Lung (tissue), 13 donors: ENCODE results near the gene NKRF. TPM values are rescaled to one million over a fixed set of nuclear protein-coding genes. Genes with fewer than 3 reads are reported as not detected.
A peak's percentile ranks its signal among the peaks of the same experiment; 100 is the strongest.

Experiments used
- ATAC-seq: fragments of 200-7000 bp; cut with Tn5 transposase; one replicate; pipeline ENCODE4 v1.9.1; 2020; ENCODE audit warnings: moderate number of reproducible peaks; ENCODE audit not compliant: insufficient read depth, low FRiP score
- DNase-seq, 3 donors: peaks; one replicate each; pipeline ENCODE4 v3.0.0-alpha.2; 2013 to 2017
- H3K27ac ChIP-seq, 2 donors: one replicate each; pipeline ENCODE4 v1.5.1; 2013; ENCODE audit warnings: mild to moderate bottlenecking in 2 of 2, moderate library complexity in 2 of 2, control low read depth in 1 of 2, inconsistent platforms in 1 of 2, low read depth in 1 of 2, low read length in 1 of 2
- H3K27me3 ChIP-seq, 3 donors: one replicate each; pipeline ENCODE4 v1.5.1; 2013; ENCODE audit warnings: low read length in 2 of 3; ENCODE audit not compliant: control insufficient read depth in 3 of 3, insufficient read depth in 3 of 3
- H3K36me3 ChIP-seq, 4 donors: one replicate each; pipeline ENCODE4 v1.5.1; 2013; ENCODE audit warnings: low read length in 4 of 4, mild to moderate bottlenecking in 1 of 4, moderate library complexity in 1 of 4; ENCODE audit not compliant: control insufficient read depth in 4 of 4, insufficient read depth in 4 of 4
- H3K4me1 ChIP-seq, 5 donors: one replicate each; pipeline ENCODE4 v1.5.1; 2013; ENCODE audit warnings: low read length in 5 of 5, mild to moderate bottlenecking in 2 of 5, moderate library complexity in 1 of 5; ENCODE audit not compliant: control insufficient read depth in 5 of 5, insufficient read depth in 5 of 5
- H3K4me3 ChIP-seq: one replicate; pipeline ENCODE4 v1.5.1; 2013; ENCODE audit warnings: mild to moderate bottlenecking, control low read depth, moderate library complexity
- H3K9ac ChIP-seq, 2 donors: one replicate each; pipeline ENCODE4 v1.5.1; 2013; ENCODE audit warnings: low read length in 2 of 2, control low read depth in 1 of 2; ENCODE audit not compliant: insufficient read depth in 1 of 2
- H3K9me3 ChIP-seq, 4 donors: one replicate each; pipeline ENCODE4 v1.5.1; 2013; ENCODE audit warnings: low read length in 3 of 4, mild to moderate bottlenecking in 1 of 4, moderate library complexity in 1 of 4; ENCODE audit not compliant: control insufficient read depth in 4 of 4, insufficient read depth in 3 of 4
- WGBS, 2 donors: extraction: QIAGEN DNeasy Blood & Tissue Kit; methylation state at CpG; one replicate each; pipeline ENCODE4 v1.1.7; 2013; 5-methylcytosine and 5-hydroxymethylcytosine counted together
- polyA plus RNA-seq, 2 donors: library from polyadenylated mRNA; stranded (reverse); fragments of 200-250 nt; gene quantifications; one replicate each; pipeline ENCODE4 v1.2.1, GENCODE V29; 2013
- small RNA-seq: library from RNA; depleted of rRNA; stranded (forward); fragments of <200 nt; gene quantifications from one replicate; pipeline ENCODE3, GENCODE V24; 2014; ENCODE audit warnings: low replicate concordance
- total RNA-seq, 2 donors: library from RNA; depleted of rRNA in 1 of 2; stranded (reverse); fragments of >200 nt in 1 of 2; gene quantifications; one replicate each; pipeline ENCODE4 v1.2.1, GENCODE V29; 2014 to 2021
- TF ChIP-seq, protein P1 (sequence below): IDR thresholded peaks from 2 replicates; pipeline ENCODE4 v1.5.1; 2012; ENCODE audit warnings: mild to moderate bottlenecking; ENCODE audit errors: control extremely low read depth, extremely low read depth
- donor health status: control.
- donor health status: control.
- donor health status: Bipolar disorder and iron deficiency.
- donor health status: healthy.
- donor health status: DM: yes; HTN: yes; CAD: no.

The NKRF gene
- total and polyA plus RNA-seq, 4 donors, result 4.1 to 9.6 (median 6.5) TPM

DNA sequence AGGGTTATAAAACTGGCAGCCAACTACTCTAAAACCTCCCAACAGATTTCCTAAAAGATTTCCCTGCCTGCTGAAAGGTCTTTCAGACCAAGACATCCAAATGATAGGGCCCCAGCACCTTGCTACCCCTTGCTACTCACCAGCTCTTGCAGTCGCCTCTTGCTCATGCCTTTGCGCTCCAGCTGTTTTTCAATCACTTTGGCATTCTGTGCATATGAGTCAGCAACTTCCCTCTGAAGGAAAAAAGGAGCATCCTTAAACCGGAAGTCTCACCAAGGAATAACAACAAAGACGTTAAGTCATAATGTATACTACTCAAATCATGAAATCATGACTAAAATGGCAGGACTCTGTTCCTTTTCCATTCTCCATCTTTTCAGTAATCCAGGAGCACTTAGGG, 65.0 kb downstream of the NKRF start:
- no peaks in the 10 kb centered on the region for H3K9me3 ChIP-seq
- peaks cover 0 to 7% (median 4%) of the 10 kb centered on the region in 4 donors for H3K36me3 ChIP-seq
- 74 to 85% methylated on average over 4 of the region's 4 CpGs for WGBS, 2 donors
- ATAC-seq (no peak), DNase-seq (no peak)
- TF ChIP-seq, protein P1, sequence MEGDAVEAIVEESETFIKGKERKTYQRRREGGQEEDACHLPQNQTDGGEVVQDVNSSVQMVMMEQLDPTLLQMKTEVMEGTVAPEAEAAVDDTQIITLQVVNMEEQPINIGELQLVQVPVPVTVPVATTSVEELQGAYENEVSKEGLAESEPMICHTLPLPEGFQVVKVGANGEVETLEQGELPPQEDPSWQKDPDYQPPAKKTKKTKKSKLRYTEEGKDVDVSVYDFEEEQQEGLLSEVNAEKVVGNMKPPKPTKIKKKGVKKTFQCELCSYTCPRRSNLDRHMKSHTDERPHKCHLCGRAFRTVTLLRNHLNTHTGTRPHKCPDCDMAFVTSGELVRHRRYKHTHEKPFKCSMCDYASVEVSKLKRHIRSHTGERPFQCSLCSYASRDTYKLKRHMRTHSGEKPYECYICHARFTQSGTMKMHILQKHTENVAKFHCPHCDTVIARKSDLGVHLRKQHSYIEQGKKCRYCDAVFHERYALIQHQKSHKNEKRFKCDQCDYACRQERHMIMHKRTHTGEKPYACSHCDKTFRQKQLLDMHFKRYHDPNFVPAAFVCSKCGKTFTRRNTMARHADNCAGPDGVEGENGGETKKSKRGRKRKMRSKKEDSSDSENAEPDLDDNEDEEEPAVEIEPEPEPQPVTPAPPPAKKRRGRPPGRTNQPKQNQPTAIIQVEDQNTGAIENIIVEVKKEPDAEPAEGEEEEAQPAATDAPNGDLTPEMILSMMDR, result no peak
- H3K4me1 ChIP-seq, result no peaks in the 10 kb centered on the region
- no peak overlapping the region for H3K27ac ChIP-seq
- H3K27me3 ChIP-seq, result no peaks in the 10 kb centered on the region
- no peak overlapping the region for H3K4me3 ChIP-seq
- H3K9ac ChIP-seq, result no peak overlapping the region

DNA sequence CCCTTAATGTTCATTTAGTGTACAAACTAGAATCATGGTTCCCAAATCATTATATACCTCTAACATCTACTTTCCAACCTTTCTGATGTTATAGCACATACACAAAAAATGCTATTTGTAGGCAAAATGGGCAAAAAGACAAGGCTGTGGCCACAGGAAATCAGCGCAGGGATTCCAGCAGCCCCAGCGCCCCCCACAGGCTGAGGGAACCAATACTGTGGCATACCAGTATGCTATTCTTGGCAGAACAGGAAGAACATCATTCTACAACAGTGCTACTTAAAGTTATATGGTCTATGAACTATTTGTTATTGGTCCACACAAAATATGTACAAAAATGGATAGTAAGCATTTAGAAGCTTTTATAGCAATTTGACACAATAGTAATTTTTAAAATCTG, 66.4 kb downstream of the NKRF start:
- no peak for ATAC-seq
- no peaks in the 10 kb centered on the region for H3K9me3 ChIP-seq

More for the DNA sequence above, 66.4 kb downstream of the NKRF start:
- Histone ChIP-seq H3K27ac (no peak overlapping the region), H3K27me3 (no peaks in the 10 kb centered on the region), H3K4me3 (no peak overlapping the region), H3K9ac (no peak overlapping the region), H3K36me3 (peaks cover 0 to 7% (median 4%) of the 10 kb centered on the region in 4 donors), H3K4me1 (no peaks in the 10 kb centered on the region)
- DNase-seq, result no peak
- TF ChIP-seq, protein P1, result no peak
- WGBS, 2 donors, result 45 to 57% methylated on average over 2 of the region's 2 CpGs

Small RNA genes within 50 kb of the gene (small RNA-seq; reads per million reads assigned to genes)
- gene MIR766, result 3.1 reads per million, percentile 93 among the genes with 10 or more reads in this experiment

Other genes starting within 250 kb of the NKRF start
- 10 to 100 TPM in 1 of 2 donors, 1 to 10 TPM in 1; 3.6 to 18.7 TPM for gene SLC25A43, start 207.1 kb downstream of the NKRF start, total RNA-seq
- 10 to 100 TPM; 10.7 to 16.5 TPM for gene SLC25A43, start 207.1 kb downstream of the NKRF start, polyA plus RNA-seq
- 100 to 1,000 TPM; 181 to 430 TPM for gene SLC25A5, start 138.0 kb downstream of the NKRF start, total RNA-seq
- 100 to 1,000 TPM; 169 to 417 TPM for gene SLC25A5, start 138.0 kb downstream of the NKRF start, polyA plus RNA-seq
- 10 to 100 TPM; 19.0 to 40.8 TPM for gene STEEP1, start 41.0 kb downstream of the NKRF start, total RNA-seq
- gene STEEP1, start 41.0 kb downstream of the NKRF start, polyA plus RNA-seq, result 10 to 100 TPM in 1 of 2 donors, 1 to 10 TPM in 1; 8.3 to 17.4 TPM
- gene UBE2A, start 31.9 kb downstream of the NKRF start, total RNA-seq, result 10 to 100 TPM; 48.1 to 50.4 TPM
- gene UBE2A, start 31.9 kb downstream of the NKRF start, polyA plus RNA-seq, result 10 to 100 TPM; 44.9 to 47.4 TPM
- gene SEPTIN6, start 86.7 kb upstream of the NKRF start, total RNA-seq, result 10 to 100 TPM; 21.7 to 25.8 TPM
- 10 to 100 TPM in 1 of 2 donors, 1 to 10 TPM in 1; 6.2 to 13.5 TPM for gene SEPTIN6, start 86.7 kb upstream of the NKRF start, polyA plus RNA-seq
- 1 to 10 TPM; 1.4 to 5.8 TPM for gene SOWAHD, start 152.2 kb upstream of the NKRF start, total RNA-seq
- 1 to 10 TPM; 3.0 TPM for gene SOWAHD, start 152.2 kb upstream of the NKRF start, polyA plus RNA-seq
- gene RPL39, start 185.2 kb upstream of the NKRF start, total RNA-seq, result 1,000 to 10,000 TPM in 1 of 2 donors, 100 to 1,000 TPM in 1; 662 to 1,097 TPM
- gene RPL39, start 185.2 kb upstream of the NKRF start, polyA plus RNA-seq, result over 10,000 TPM in 1 of 2 donors, 1,000 to 10,000 TPM in 1; 4,331 to 10,699 TPM
- 1 to 10 TPM; 5.5 to 8.5 TPM for gene UPF3B, start 246.5 kb upstream of the NKRF start, total RNA-seq
- gene UPF3B, start 246.5 kb upstream of the NKRF start, polyA plus RNA-seq, result 10 to 100 TPM in 1 of 2 donors, 1 to 10 TPM in 1; 5.0 to 11.7 TPM